Lower leg skin (tissue), 3 donors: ENCODE measurements around the gene SHOX.
"Not testable (repeated sequence)": the region's sequence is repeated elsewhere in the genome, so short reads cannot be mapped to it uniquely, and the experiment has no call there.

Experiments used
- CTCF ChIP-seq, 3 donors: fragments of 450-650 bp; IDR thresholded peaks; one replicate each; pipeline ENCODE4 v1.5.1; 2016; ENCODE audit warnings: antibody characterized with exemption in 3 of 3, mild to moderate bottlenecking in 3 of 3, moderate library complexity in 2 of 3
- POLR2A ChIP-seq, 2 donors: fragments of 450-650 bp; IDR thresholded peaks; one replicate each; pipeline ENCODE4 v1.6.1; 2016 to 2017; ENCODE audit warnings: antibody characterized with exemption in 2 of 2, mild to moderate bottlenecking in 1 of 2, moderate library complexity in 1 of 2

- not testable (repeated sequence) for TF ChIP-seq POLR2A, CTCF (IDR thresholded peaks at IDR 0.05)
Measured at GRCh38 chrX:608088-608487, 22.5 kb upstream of the SHOX start.
